ENCODE data around the gene ZNF10. TPM values are rescaled to one million over a fixed set of nuclear protein-coding genes. Genes with fewer than 3 reads are reported as not detected.

The ZNF10 gene
- total RNA-seq, 5 donors from 2014 or later (not counting 1 experiment from before 2014, with no cell fraction given): 11.7 to 46.6 (median 15.6) TPM

GRCh38 chr12:133203344-133204263, 73.2 kb downstream of the ZNF10 start:
- Mint-ChIP-seq H3K36me3 (peaks cover 66% of the 10 kb centered on the region), H3K4me1 (no peaks in the 10 kb centered on the region), H3K9me3 (peaks cover 13 to 67% (median 39%) of the 10 kb centered on the region in 3 donors), H3K27ac (no peak overlapping the region), H3K27me3 (no peaks in the 10 kb centered on the region), H3K4me3 (peak overlapping the region in 1 of 3 donors; percentile 36)
- H3K27ac ChIP-seq (ENCODE audit: low read length): no peak overlapping the region
- no peaks in the 10 kb centered on the region for H3K27me3 ChIP-seq (replicated peaks in 1 of 2; ENCODE audit: control insufficient read depth in 2 of 2, extremely low read depth in 1 of 2, insufficient read depth in 2 of 2, low read length in 1 of 2)
- WGBS (ENCODE audit: insufficient coverage): no CpG with 5 or more reads among the region's 7 CpGs
- DNase-seq: no peak
- H3K4me3 ChIP-seq (ENCODE audit: control insufficient read depth in 1 of 2, extremely low read depth in 1 of 2, low read length in 1 of 2): peak overlapping the region in 1 of 2 donors; percentile 23
- H3K4me1 ChIP-seq (ENCODE audit: control insufficient read depth in 1 of 2, extremely low read depth in 1 of 2, insufficient read depth in 2 of 2, low read length in 2 of 2): no peaks in the 10 kb centered on the region
- CTCF ChIA-PET: no interaction called here
- POLR2A ChIA-PET: no interaction called here
- H3K36me3 ChIP-seq (ENCODE audit: control insufficient read depth in 2 of 2, extremely low read depth in 1 of 2, insufficient read depth in 1 of 2, low read length in 1 of 2): peaks cover 0 to 30% of the 10 kb centered on the region in 2 donors
- peaks cover 47% of the 10 kb centered on the region for H3K9me3 ChIP-seq
- no peak for ATAC-seq (replicated peaks in 1 of 4)

GRCh38 chr12:133204264-133204603, 73.8 kb downstream of the ZNF10 start:
- Mint-ChIP-seq H3K27me3 (no peaks in the 10 kb centered on the region), H3K27ac (no peak overlapping the region), H3K9me3 (peaks cover 13 to 68% (median 40%) of the 10 kb centered on the region in 3 donors), H3K4me3 (no peak overlapping the region), H3K36me3 (peaks cover 64% of the 10 kb centered on the region), H3K4me1 (no peaks in the 10 kb centered on the region)
- ATAC-seq (replicated peaks in 1 of 4): no peak
- Histone ChIP-seq H3K27ac (ENCODE audit: low read length) (no peak overlapping the region), H3K9me3 (peaks cover 47% of the 10 kb centered on the region), H3K27me3 (replicated peaks in 1 of 2; ENCODE audit: control insufficient read depth in 2 of 2, extremely low read depth in 1 of 2, insufficient read depth in 2 of 2, low read length in 1 of 2) (no peaks in the 10 kb centered on the region), H3K4me1 (ENCODE audit: control insufficient read depth in 1 of 2, extremely low read depth in 1 of 2, insufficient read depth in 2 of 2, low read length in 2 of 2) (no peaks in the 10 kb centered on the region), H3K36me3 (ENCODE audit: control insufficient read depth in 2 of 2, extremely low read depth in 1 of 2, insufficient read depth in 1 of 2, low read length in 1 of 2) (peaks cover 0 to 30% of the 10 kb centered on the region in 2 donors), H3K4me3 (ENCODE audit: control insufficient read depth in 1 of 2, extremely low read depth in 1 of 2, low read length in 1 of 2) (no peak overlapping the region)
- no peak for DNase-seq
- WGBS (ENCODE audit: insufficient coverage): no CpG with 5 or more reads among the region's 1 CpG
- ChIA-PET CTCF (no interaction called here), POLR2A (interaction anchor here in 1 of 2 donors (0.6 kb wide), 1 partner anchor 17 kb away, joined by 8 read pairs; no protein-coding TSS in a partner anchor)

DNA sequence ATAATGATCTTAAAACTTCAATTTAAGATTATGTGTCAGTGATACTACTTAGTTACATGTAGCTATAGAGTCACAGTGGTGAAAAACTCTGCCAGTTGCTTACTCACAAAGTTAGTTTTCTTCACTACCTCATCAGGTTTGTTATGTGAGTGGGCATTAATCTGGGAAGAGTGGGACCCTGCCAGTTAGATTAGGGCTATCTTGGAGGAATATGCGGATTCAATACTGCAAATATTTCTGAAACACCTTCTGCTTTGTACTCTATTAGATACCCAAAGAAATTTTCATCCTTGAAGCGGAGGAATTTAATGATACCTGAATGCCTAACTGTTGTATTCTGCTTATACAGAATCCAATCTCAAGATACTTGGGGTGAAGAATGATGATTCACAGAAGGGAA, 76.0 kb downstream of the ZNF10 start:
- Histone ChIP-seq H3K27ac (ENCODE audit: low read length) (no peak overlapping the region), H3K4me3 (ENCODE audit: control insufficient read depth in 1 of 2, extremely low read depth in 1 of 2, low read length in 1 of 2) (no peak overlapping the region), H3K36me3 (ENCODE audit: control insufficient read depth in 2 of 2, extremely low read depth in 1 of 2, insufficient read depth in 1 of 2, low read length in 1 of 2) (peaks cover 0 to 19% of the 10 kb centered on the region in 2 donors), H3K9me3 (peaks cover 39% of the 10 kb centered on the region), H3K4me1 (ENCODE audit: control insufficient read depth in 1 of 2, extremely low read depth in 1 of 2, insufficient read depth in 2 of 2, low read length in 2 of 2) (no peaks in the 10 kb centered on the region), H3K27me3 (replicated peaks in 1 of 2; ENCODE audit: control insufficient read depth in 2 of 2, extremely low read depth in 1 of 2, insufficient read depth in 2 of 2, low read length in 1 of 2) (no peaks in the 10 kb centered on the region)
- Mint-ChIP-seq H3K4me3 (no peak overlapping the region), H3K36me3 (peaks cover 44% of the 10 kb centered on the region), H3K9me3 (peaks cover 0 to 50% (median 28%) of the 10 kb centered on the region in 3 donors), H3K27ac (no peak overlapping the region), H3K27me3 (no peaks in the 10 kb centered on the region), H3K4me1 (no peaks in the 10 kb centered on the region)
- ATAC-seq (replicated peaks in 1 of 4) (no peak), DNase-seq (no peak)
- ChIA-PET POLR2A (interaction anchor here in 1 of 2 donors (0.6 kb wide), 1 partner anchor 162 kb away, joined by 3 read pairs; no protein-coding TSS in a partner anchor), CTCF (no interaction called here)
- WGBS (ENCODE audit: insufficient coverage): no CpG with 5 or more reads among the region's 2 CpGs

Other genes with a start within 250 kb of the ZNF10 start
- 100 to 1,000 TPM in 1 of 5 donors, 10 to 100 TPM in 4; 84.2 to 107 (median 86.0) TPM for gene CHFR, start 243.0 kb upstream of the ZNF10 start, total RNA-seq
- 10 to 100 TPM in 3 of 5 donors, 1 to 10 TPM in 2; 5.1 to 13.1 (median 12.1) TPM for gene ZNF605, start 174.3 kb upstream of the ZNF10 start, total RNA-seq
- gene ZNF26, start 144.3 kb upstream of the ZNF10 start, total RNA-seq: 10 to 100 TPM; 29.2 to 37.2 (median 32.7) TPM
- 10 to 100 TPM; 26.6 to 38.9 (median 35.9) TPM for gene ZNF84, start 93.1 kb upstream of the ZNF10 start, total RNA-seq
- gene ZNF140, start 49.7 kb upstream of the ZNF10 start, total RNA-seq: 10 to 100 TPM; 12.6 to 20.8 (median 20.3) TPM
- 1 to 10 TPM; 4.9 to 6.0 (median 5.1) TPM for gene ZNF891, start 353 bp upstream of the ZNF10 start, total RNA-seq
- 10 to 100 TPM; 19.0 to 30.9 (median 27.7) TPM for gene ZNF268, start 50.9 kb downstream of the ZNF10 start, total RNA-seq
- gene ANHX, start 105.2 kb downstream of the ZNF10 start, total RNA-seq: not detected